Astrocyte of the spinal cord (primary cell): ENCODE measurements around the gene ACOX3.

Experiments
- DNase-seq: peaks from one replicate; pipeline ENCODE4 v3.0.0; 2011; ENCODE audit warnings: low read depth, low spot score
- H3K4me3 ChIP-seq: 2 replicates; pipeline ENCODE4 v1.5.1; 2011; ENCODE audit warnings: low read depth, mild to moderate bottlenecking, low read length, moderate library complexity
- in situ Hi-C: cut with HindIII; loops from 2 replicates; pipeline ENCODE4 v1.10.0; 2017; ENCODE audit warnings: low sequenced_read_pairs
- TF ChIP-seq, protein P1 (sequence below): IDR thresholded peaks from 2 replicates; pipeline ENCODE4 v1.5.1; 2012; ENCODE audit warnings: low read depth, mild to moderate bottlenecking, low read length, inconsistent platforms

ACOX3 gene

GRCh38 chr4:8326206-8326605 lies 114.3 kb downstream of the ACOX3 start:
- TF ChIP-seq, protein P1, sequence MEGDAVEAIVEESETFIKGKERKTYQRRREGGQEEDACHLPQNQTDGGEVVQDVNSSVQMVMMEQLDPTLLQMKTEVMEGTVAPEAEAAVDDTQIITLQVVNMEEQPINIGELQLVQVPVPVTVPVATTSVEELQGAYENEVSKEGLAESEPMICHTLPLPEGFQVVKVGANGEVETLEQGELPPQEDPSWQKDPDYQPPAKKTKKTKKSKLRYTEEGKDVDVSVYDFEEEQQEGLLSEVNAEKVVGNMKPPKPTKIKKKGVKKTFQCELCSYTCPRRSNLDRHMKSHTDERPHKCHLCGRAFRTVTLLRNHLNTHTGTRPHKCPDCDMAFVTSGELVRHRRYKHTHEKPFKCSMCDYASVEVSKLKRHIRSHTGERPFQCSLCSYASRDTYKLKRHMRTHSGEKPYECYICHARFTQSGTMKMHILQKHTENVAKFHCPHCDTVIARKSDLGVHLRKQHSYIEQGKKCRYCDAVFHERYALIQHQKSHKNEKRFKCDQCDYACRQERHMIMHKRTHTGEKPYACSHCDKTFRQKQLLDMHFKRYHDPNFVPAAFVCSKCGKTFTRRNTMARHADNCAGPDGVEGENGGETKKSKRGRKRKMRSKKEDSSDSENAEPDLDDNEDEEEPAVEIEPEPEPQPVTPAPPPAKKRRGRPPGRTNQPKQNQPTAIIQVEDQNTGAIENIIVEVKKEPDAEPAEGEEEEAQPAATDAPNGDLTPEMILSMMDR, result no peak
- in situ Hi-C loops, result no loop called here
- no peak overlapping the region for H3K4me3 ChIP-seq
- DNase-seq, result no peak

DNA sequence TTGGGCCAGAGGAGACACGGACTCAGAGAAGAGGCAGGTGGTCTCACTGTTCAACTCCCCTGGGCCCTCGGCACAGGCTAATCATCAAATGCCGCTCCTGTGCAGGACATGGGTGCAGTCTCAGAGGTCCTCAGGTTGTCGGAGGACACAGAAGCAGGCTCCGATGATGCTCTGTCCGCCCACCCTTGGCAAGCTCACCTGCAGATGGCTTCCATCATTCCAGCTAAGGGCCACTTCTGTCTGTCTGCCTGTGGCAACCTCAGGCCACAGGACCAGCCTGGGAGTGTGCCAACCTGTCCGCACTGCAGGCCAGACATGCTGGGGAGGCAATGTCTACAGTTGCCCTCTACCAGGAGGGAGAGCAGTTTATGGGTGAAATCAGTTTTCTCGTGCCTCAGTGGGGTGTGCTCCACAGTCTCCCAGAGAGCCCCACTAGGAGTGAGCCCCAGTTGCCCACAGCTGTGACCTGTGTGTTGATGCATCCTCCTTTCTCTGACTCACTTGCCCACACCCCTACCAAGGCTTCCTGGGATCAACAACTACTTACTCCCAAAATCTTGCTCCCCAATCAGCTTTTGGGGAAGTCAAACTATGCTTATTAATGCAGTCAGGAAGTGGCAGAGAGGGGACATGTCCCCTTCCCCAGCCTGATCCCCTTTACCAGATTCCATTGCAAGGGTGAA lies 115.1 kb downstream of the ACOX3 start:
- H3K4me3 ChIP-seq, result no peak overlapping the region
- no peak for DNase-seq
- in situ Hi-C loops, result no loop called here
- TF ChIP-seq, protein P1, result no peak

GRCh38 chr4:8324640-8325239 lies 115.8 kb downstream of the ACOX3 start:
- no peak for DNase-seq
- TF ChIP-seq, protein P1, result no peak
- in situ Hi-C loops, result no loop called here
- H3K4me3 ChIP-seq, result no peak overlapping the region

GRCh38 chr4:8323947-8324555 lies 116.5 kb downstream of the ACOX3 start:
- no peak overlapping the region for H3K4me3 ChIP-seq
- TF ChIP-seq, protein P1, result no peak
- no peak for DNase-seq
- in situ Hi-C loops, result no loop called here

GRCh38 chr4:8322794-8323704 lies 117.5 kb downstream of the ACOX3 start:
- in situ Hi-C loops, result no loop called here
- no peak overlapping the region for H3K4me3 ChIP-seq
- TF ChIP-seq, protein P1, result no peak
- no peak for DNase-seq

- DNase-seq, result no peak
- H3K4me3 ChIP-seq, result no peak overlapping the region
- in situ Hi-C loops, result no loop called here
- TF ChIP-seq, protein P1, result no peak
Observed at GRCh38 chr4:8321771-8322170, 118.8 kb downstream of the ACOX3 start.
